ENCODE results near the gene PPP2R2B.
A peak's percentile ranks its signal among the peaks of the same experiment; 100 is the strongest.

The PPP2R2B gene

GRCh38 chr5:146827901-146828300, 50.7 kb downstream of the PPP2R2B start:
- no peak for DNase-seq (ENCODE audit: low read depth, low spot score)

GRCh38 chr5:146825033-146825432, 53.5 kb downstream of the PPP2R2B start:
- DNase-seq (ENCODE audit: low read depth, low spot score) = peak; percentile 42

- DNase-seq (ENCODE audit: low read depth, low spot score) = no peak
Observed at GRCh38 chr5:146821732-146822131, 56.8 kb downstream of the PPP2R2B start.

- DNase-seq (ENCODE audit: low read depth, low spot score) = no peak
Observed at GRCh38 chr5:146820987-146821386, 57.6 kb downstream of the PPP2R2B start.

GRCh38 chr5:146818822-146819221, 59.7 kb downstream of the PPP2R2B start:
- no peak for DNase-seq (ENCODE audit: low read depth, low spot score)

- no peak for DNase-seq (ENCODE audit: low read depth, low spot score)
Observed at GRCh38 chr5:146817973-146818372, 60.6 kb downstream of the PPP2R2B start.

- DNase-seq (ENCODE audit: low read depth, low spot score) = no peak
Observed at GRCh38 chr5:146816775-146817387, 61.7 kb downstream of the PPP2R2B start.

- DNase-seq (ENCODE audit: low read depth, low spot score) = peak; percentile 77
Observed at GRCh38 chr5:146815411-146815810, 63.1 kb downstream of the PPP2R2B start.

- no peak for DNase-seq (ENCODE audit: low read depth, low spot score)
Observed at GRCh38 chr5:146813346-146814157, 65.0 kb downstream of the PPP2R2B start.

GRCh38 chr5:146805081-146805480, 73.5 kb downstream of the PPP2R2B start:
- no peak for DNase-seq (ENCODE audit: low read depth, low spot score)

- DNase-seq (ENCODE audit: low read depth, low spot score) = no peak
Observed at GRCh38 chr5:146802945-146803522, 75.5 kb downstream of the PPP2R2B start.

- DNase-seq (ENCODE audit: low read depth, low spot score) = no peak
Observed at GRCh38 chr5:146799671-146800070, 78.9 kb downstream of the PPP2R2B start.

- no peak for DNase-seq (ENCODE audit: low read depth, low spot score)
Observed at GRCh38 chr5:146799231-146799630, 79.3 kb downstream of the PPP2R2B start.

- DNase-seq (ENCODE audit: low read depth, low spot score) = no peak
Observed at GRCh38 chr5:146797658-146798057, 80.9 kb downstream of the PPP2R2B start.

- DNase-seq (ENCODE audit: low read depth, low spot score) = no peak
Observed at GRCh38 chr5:146796911-146797310, 81.6 kb downstream of the PPP2R2B start.

GRCh38 chr5:146796144-146796543, 82.4 kb downstream of the PPP2R2B start:
- no peak for DNase-seq (ENCODE audit: low read depth, low spot score)

- DNase-seq (ENCODE audit: low read depth, low spot score) = no peak
Observed at GRCh38 chr5:146794326-146795029, 84.1 kb downstream of the PPP2R2B start.

GRCh38 chr5:146793709-146794108, 84.8 kb downstream of the PPP2R2B start:
- DNase-seq (ENCODE audit: low read depth, low spot score) = no peak

- no peak for DNase-seq (ENCODE audit: low read depth, low spot score)
Observed at GRCh38 chr5:146791471-146791870, 87.1 kb downstream of the PPP2R2B start.

- DNase-seq (ENCODE audit: low read depth, low spot score) = no peak
Observed at GRCh38 chr5:146789712-146790653, 88.6 kb downstream of the PPP2R2B start.

- DNase-seq (ENCODE audit: low read depth, low spot score) = peak; percentile 49
Observed at GRCh38 chr5:146788898-146789297, 89.7 kb downstream of the PPP2R2B start.

Measured in ELF-1 (cell line).